Stimulated activated CD4-positive, alpha-beta T cell treated with anti-CD3 and anti-CD28 coated beads, TNF-alpha, amount 100 ng/mL, for 1 hour (primary cell): ENCODE results near the gene CBY2.
"Not testable (repeated sequence)": the region's sequence is repeated elsewhere in the genome, so short reads cannot be mapped to it uniquely, and the experiment has no call there.

Experiments
- DNase-seq, 3 donors: peaks; one replicate each; pipeline ENCODE4 v3.0.0-alpha.2; 2020; ENCODE audit warnings: low read depth in 3 of 3, low spot score in 1 of 3

Gene CBY2

GRCh38 chr13:45702088-45702487 lies at the start of gene CBY2:
Gene CBY2, plus strand, starts transcription at chr13:45702320. Its CDS starts 71 bp downstream, at chr13:45702391.
- no peak for DNase-seq

GRCh38 chr13:45654633-45655349 lies 47.3 kb upstream of the CBY2 start:
- no peak for DNase-seq

- DNase-seq: no peak
Measured at GRCh38 chr13:45658586-45659235, 43.4 kb upstream of the CBY2 start.

- no peak for DNase-seq
Measured at GRCh38 chr13:45659536-45659935, 42.6 kb upstream of the CBY2 start.

- not testable (repeated sequence) for DNase-seq
Measured at GRCh38 chr13:45660458-45660857, 41.7 kb upstream of the CBY2 start.

- DNase-seq: no peak
Measured at GRCh38 chr13:45662162-45662561, 40.0 kb upstream of the CBY2 start.

GRCh38 chr13:45662903-45663302 lies 39.2 kb upstream of the CBY2 start:
- not testable (repeated sequence) for DNase-seq

GRCh38 chr13:45669626-45670025 lies 32.5 kb upstream of the CBY2 start:
- DNase-seq: not testable (repeated sequence)

- DNase-seq: no peak
Measured at GRCh38 chr13:45670189-45670885, 31.8 kb upstream of the CBY2 start.

- DNase-seq: no peak
Measured at GRCh38 chr13:45674908-45675307, 27.2 kb upstream of the CBY2 start.

- DNase-seq: no peak
Measured at GRCh38 chr13:45678282-45678681, 23.8 kb upstream of the CBY2 start.

- DNase-seq: no peak
Measured at GRCh38 chr13:45681113-45681512, 21.0 kb upstream of the CBY2 start.

GRCh38 chr13:45682494-45683008 lies 19.6 kb upstream of the CBY2 start:
- no peak for DNase-seq

- DNase-seq: no peak
Measured at GRCh38 chr13:45683701-45684100, 18.4 kb upstream of the CBY2 start.

GRCh38 chr13:45688577-45688976 lies 13.5 kb upstream of the CBY2 start:
- no peak for DNase-seq

GRCh38 chr13:45690636-45691035 lies 11.5 kb upstream of the CBY2 start:
- no peak for DNase-seq

GRCh38 chr13:45691251-45691650 lies 10.9 kb upstream of the CBY2 start:
- DNase-seq: no peak

GRCh38 chr13:45691667-45692066 lies 10.5 kb upstream of the CBY2 start:
- no peak for DNase-seq

- no peak for DNase-seq
Measured at GRCh38 chr13:45695198-45695730, 6.9 kb upstream of the CBY2 start.

- no peak for DNase-seq
Measured at GRCh38 chr13:45696610-45697226, 5.4 kb upstream of the CBY2 start.
